Astrocyte of the cerebellum (primary cell): ENCODE results near the gene TMEM205.

ENCODE experiments used
- DNase-seq: peaks from one replicate; pipeline ENCODE4 v3.0.0-alpha.2; 2011; ENCODE audit warnings: low read depth
- H3K4me3 ChIP-seq: 2 replicates; pipeline ENCODE4 v1.5.1; 2011; ENCODE audit warnings: mild to moderate bottlenecking, low read depth, low read length, moderate library complexity
- in situ Hi-C: cut with HindIII; loops from 2 replicates; pipeline ENCODE4 v1.10.0; 2017; ENCODE audit warnings: low sequenced_read_pairs
- TF ChIP-seq, protein P1 (sequence below): IDR thresholded peaks from 2 replicates; pipeline ENCODE4 v1.5.1; 2012; ENCODE audit warnings: low read length, low read depth, moderate library complexity, mild to moderate bottlenecking; ENCODE audit errors: missing control alignments

Gene TMEM205

DNA sequence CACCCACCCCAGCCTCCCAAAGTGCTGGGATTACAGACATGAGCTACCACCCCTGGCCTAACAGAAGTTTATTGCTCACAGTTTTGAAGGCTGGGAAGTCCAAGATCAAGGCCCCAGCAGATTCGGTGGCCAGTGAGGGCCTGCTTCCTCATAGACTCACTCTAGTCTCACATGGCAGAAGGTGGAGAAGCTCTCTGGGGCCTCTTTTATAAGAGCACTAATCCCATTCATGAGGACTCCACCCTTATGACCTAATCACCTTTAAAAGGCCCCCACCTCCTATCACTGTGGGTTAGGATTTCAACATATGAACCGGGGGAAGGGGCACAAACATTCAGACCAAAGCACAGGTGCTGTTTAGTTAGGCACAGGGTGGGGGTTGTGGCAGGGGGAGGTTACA lies 21.5 kb upstream of the TMEM205 start:
- TF ChIP-seq, protein P1, sequence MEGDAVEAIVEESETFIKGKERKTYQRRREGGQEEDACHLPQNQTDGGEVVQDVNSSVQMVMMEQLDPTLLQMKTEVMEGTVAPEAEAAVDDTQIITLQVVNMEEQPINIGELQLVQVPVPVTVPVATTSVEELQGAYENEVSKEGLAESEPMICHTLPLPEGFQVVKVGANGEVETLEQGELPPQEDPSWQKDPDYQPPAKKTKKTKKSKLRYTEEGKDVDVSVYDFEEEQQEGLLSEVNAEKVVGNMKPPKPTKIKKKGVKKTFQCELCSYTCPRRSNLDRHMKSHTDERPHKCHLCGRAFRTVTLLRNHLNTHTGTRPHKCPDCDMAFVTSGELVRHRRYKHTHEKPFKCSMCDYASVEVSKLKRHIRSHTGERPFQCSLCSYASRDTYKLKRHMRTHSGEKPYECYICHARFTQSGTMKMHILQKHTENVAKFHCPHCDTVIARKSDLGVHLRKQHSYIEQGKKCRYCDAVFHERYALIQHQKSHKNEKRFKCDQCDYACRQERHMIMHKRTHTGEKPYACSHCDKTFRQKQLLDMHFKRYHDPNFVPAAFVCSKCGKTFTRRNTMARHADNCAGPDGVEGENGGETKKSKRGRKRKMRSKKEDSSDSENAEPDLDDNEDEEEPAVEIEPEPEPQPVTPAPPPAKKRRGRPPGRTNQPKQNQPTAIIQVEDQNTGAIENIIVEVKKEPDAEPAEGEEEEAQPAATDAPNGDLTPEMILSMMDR, result no peak
- DNase-seq, result no peak
- H3K4me3 ChIP-seq, result no peak overlapping the region
- in situ Hi-C loops, result no loop called here

DNA sequence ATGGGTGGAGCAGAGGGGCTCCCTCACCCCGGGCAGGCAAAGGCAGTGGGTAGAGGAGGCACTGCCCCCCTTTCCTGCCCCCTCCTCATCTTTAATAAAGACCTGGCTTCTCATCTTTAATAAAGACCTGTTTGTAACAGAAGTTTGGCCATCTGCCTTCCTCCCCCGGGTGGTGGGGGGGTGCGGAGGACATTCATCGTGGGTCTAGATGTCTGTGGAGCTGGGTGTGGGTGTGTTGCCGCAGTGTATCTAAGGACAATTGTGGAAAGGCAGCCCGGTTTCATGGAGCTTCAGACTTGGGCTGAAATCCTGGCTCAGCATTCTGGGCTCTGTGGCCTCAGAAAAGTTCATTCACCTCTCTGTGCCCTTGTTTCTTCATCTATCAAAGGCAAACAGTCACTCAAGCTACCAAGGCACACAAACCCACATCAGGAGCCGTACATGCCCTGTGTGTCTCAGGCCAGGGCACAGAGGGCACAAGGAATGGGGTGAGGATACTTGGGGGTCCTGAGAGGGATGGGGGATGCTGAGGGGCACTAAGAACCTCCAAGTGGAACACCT lies 19.6 kb upstream of the TMEM205 start:
- TF ChIP-seq, protein P1, result no peak
- no peak for DNase-seq
- no peak overlapping the region for H3K4me3 ChIP-seq
- in situ Hi-C loops, result no loop called here

DNA sequence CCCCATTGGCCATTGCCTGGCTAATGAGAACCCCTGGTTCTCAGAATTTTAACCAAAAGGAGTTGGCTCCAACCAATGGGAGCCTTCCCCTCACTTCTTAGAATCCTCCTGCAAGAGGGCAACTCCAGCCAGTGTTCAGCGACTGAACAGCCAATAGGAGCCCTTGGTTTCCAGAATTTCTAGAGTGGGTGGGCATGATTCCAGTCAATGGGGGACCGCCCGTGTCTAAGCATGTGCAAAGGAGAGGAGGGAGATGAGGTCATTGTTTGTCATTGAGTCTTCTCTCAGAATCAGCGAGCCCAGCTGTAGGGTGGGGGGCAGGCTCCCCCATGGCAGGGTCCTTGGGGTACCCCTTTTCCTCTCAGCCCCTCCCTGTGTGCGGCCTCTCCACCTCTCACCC lies 18.9 kb upstream of the TMEM205 start:
- no peak overlapping the region for H3K4me3 ChIP-seq
- TF ChIP-seq, protein P1, result no peak
- in situ Hi-C loops, result no loop called here
- DNase-seq, result no peak

DNA sequence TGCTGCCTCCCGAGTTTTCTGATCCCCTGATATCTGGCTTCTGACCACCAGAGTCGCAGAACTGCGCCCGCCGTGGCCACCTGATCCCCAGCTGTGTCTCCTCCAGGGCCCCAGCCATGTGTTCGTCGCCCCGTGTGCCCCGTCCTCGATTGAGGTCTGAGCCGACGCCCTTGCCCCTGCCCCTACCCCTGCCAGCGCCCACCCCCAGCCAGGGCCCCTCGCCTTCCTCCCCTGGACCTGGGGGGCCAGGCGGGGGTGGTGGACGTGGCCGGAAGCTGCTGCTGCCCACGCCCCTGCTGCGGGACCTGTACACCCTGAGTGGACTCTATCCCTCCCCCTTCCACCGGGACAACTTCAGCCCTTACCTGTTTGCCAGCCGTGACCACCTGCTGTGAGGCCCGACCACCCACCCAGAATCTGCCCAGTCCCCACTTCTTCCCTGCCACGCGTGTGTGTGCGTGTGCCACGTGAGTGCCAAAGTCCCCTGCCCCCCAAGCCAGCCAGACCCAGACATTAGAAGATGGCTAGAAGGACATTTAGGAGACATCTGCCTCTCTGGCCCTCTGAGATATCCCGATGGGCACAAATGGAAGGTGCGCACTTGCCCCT lies 18.3 kb upstream of the TMEM205 start:
- DNase-seq, result no peak
- in situ Hi-C loops, result no loop called here

DNA sequence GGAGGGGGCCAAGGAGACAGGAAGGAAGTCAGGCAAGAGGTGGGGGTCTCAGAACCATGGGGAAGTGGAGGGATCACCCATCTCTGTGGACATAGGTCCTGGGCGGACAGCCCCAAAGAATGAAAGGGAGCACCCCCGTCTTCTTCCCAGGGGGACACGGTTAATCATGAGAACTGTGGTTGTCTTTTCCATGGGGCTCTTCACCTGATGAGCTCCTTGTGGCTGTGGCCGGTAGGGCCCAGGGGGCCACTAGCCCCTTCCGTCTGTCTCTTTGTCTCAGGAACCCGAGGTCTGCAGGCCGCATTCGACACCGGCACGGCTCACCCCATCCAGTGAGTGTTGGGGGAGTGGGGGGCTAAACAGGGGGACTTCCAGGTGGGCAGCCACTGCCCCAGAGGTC lies 17.8 kb upstream of the TMEM205 start:
- in situ Hi-C loops, result no loop called here
- no peak overlapping the region for H3K4me3 ChIP-seq
- TF ChIP-seq, protein P1, result no peak
- DNase-seq, result no peak

More for the DNA sequence above, 18.3 kb upstream of the TMEM205 start:
- H3K4me3 ChIP-seq, result no peak overlapping the region
- TF ChIP-seq, protein P1, result no peak

DNA sequence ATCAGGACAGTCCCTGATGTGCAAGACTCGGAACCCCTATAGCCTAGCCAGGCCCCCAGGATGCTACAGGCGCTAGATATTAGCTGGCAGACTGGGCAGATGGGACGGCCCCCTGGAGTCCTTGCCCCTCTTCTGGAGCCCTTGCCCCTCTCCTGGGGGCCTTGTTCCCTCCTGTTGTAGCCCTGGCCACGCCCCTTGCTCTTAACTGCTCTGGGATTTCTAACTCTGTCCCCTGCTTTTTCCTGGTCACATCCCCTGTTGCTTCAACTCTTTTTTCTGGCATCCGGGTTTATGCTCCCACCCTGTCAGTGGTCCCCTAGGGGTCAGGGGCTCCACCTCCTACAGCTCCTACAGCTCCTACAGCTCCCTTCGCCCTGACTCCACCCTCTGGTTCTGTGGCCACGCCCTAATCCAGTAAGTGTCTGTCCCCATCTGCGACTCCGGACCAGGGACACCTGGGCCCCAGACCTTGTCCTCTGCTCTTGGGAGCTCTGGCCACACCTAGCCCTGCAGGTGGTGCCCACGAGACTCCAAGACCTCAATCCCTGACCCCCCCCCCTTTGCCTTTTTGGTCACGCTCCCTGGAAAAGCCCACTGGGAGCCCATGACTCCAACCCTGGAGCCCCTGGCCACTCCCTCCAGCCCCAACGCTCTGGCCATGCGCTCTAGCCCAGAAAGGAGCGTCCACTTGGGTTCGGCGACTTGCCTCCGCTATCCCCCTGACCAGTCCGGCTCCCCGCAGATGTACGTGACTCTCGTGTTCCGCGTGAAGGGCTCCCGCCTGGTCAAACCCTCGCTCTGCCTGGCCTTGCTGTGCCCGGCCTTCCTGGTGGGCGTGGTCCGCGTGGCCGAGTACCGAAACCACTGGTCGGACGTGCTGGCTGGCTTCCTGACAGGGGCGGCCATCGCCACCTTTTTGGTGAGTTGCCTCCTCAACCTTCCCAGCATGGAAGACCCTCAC lies 16.0 kb upstream of the TMEM205 start:
- H3K4me3 ChIP-seq, result no peak overlapping the region
- in situ Hi-C loops, result no loop called here
- no peak for DNase-seq
- TF ChIP-seq, protein P1, result no peak
